ENCODE measurements around the gene ADCY4.
"Not testable (repeated sequence)": the region's sequence is repeated elsewhere in the genome, so short reads cannot be mapped to it uniquely, and the experiment has no call there.

ADCY4 gene

DNA sequence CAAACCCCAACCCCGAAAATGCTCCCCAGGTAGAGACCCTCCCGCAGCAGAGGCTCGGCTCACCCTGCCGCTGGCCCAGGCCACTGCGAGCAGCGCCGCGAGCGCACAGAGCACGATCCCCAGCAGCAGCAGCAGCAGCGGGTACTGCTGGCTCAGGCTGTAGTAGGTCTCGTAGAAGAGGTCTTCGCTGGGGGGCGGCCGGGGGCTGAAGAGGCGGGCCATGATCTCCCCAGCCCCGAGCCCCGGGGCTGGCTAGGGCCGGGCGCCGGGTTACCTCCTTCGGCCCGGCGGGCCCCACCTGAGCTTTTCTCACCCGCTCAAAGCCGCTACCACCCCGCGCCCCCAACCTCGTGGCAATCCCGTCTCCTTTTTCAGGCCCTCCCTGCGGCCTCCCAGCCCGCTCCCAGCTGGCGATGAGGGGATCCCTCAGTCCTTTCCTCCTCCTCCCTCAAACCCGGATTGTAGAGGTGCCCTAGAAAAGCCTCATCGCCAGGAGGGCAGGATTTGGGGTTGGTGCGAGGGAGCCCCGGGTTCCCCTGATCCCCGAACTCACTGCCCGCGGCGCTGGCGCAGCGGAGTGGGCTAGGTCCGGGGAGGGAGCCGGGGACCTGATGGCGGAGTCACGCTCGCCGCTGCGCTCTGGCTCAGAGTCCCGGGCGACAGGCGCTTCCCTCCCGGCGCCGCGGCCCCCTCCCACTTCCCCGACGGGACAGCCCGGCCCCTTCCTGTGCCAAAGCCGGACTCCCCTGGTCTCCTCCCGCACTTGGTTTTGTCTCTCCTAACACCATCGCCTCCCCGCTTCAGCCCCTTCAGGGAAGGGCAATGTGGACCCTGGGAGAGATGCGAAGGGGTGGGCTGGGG is at the start of gene ADCY4:
Gene ADCY4 (minus strand): TSS at position 641 of the 861 bp plus-strand sequence. CDS start 419 bp downstream, at position 222.
- DNase-seq, result no peak

DNA sequence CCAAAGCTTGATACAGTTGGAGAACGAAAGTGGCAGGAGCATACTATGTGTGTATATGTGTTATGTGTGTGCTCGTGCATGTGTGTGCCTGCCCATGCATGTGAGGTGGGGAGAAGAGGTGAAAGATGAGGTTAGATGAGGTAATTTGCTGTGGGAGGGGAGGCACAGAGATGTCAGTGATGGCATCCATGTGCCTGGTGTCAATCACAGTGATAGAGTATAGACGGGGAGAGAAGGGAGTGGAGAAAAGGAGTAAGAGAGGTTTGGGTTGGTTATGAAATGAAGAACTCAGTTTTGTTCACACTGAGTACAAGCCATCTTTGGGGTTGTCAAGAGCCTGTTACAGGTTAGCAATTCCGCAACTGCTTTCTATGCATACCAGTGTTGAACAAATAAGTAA is 49.3 kb upstream of the ADCY4 start:
- DNase-seq, result no peak

DNA sequence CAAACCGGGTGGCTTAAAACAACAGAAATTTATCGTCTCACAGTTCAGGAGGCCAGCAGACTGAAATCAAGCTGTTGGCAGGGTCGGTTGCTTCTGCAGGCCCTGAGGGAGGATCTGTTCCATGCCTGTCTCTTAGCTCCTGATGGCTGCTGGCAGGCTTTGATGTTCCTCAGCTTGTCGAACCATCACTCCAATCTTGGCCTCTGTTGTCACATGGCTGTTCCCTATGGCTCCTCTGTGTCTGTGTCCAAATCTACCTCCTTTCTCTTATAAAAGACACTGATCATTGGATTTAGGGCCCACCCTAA is 47.1 kb upstream of the ADCY4 start:
- DNase-seq, result no peak

DNA sequence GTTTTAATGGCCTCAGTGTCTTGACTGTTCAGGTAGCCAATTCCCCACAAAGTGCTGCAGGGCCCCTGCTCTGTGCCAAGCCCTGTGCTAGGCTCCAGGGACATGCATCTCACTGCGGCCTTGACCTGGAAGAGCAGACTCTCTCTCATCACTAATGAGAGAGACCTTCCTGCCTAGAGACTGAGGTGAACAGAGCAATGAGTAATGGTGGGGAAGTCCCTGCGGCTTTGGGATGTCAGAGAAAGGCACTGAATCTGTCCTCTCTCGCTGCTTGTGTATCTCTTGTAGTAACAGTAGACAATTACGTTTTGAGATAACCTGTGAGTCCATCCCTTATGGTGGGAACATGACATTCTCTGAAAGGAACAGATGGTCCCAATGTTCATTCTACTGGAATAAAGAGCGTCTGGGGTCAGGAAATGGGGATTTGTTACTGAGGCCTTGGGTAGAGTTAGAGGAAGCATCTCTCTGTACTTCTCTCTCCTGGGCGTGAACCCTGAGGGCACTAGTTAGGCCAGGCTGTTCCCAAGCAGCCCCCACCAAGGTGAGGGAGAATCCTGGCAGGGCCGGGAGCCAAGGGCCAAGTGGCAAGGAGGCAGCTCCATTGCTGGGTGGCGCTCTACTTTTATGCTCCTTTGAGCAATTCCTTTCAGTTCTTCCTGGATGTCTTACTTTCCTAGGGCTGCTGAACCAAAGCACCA is 46.6 kb upstream of the ADCY4 start:
- no peak for DNase-seq

DNA sequence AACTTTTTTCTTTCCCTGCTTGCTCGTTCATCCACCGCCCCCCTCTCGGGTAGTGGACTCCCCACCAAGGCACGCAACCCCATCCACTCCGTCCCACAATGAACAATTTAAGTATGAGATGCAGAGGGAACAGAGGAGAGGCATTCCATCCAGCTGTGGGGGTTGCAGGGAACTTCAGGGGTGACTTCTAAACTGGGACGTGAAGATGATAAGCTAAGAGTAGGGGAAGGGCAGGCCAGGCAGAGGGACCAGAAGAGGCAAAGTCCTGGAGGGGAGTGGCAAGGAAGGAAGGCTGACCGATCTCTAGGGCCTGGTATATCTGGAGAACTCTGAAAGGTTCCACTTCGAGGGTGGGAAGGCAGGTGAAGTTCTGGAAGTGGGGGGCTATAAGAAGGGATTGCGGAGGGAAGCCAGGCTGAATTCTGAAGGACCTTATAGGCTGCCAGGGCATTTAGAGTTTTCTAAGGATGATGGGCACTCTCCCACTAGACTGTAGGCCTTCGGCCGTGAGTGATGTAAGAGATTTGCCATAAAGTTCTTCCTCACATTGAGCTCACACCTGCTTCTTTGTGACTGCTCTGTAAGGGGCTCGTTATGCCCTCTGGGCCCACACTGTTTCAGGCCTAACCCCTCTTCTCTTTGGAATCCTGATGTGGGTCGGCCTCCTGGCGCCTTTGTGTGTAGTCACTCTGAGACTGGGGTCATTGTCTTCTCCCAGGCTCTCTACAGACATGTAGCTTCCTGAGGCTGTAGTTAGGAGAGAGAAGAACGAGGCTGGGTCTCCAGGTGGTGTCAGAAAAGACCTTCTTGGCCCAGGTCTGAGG is 45.2 kb upstream of the ADCY4 start:
- DNase-seq, result no peak

DNA sequence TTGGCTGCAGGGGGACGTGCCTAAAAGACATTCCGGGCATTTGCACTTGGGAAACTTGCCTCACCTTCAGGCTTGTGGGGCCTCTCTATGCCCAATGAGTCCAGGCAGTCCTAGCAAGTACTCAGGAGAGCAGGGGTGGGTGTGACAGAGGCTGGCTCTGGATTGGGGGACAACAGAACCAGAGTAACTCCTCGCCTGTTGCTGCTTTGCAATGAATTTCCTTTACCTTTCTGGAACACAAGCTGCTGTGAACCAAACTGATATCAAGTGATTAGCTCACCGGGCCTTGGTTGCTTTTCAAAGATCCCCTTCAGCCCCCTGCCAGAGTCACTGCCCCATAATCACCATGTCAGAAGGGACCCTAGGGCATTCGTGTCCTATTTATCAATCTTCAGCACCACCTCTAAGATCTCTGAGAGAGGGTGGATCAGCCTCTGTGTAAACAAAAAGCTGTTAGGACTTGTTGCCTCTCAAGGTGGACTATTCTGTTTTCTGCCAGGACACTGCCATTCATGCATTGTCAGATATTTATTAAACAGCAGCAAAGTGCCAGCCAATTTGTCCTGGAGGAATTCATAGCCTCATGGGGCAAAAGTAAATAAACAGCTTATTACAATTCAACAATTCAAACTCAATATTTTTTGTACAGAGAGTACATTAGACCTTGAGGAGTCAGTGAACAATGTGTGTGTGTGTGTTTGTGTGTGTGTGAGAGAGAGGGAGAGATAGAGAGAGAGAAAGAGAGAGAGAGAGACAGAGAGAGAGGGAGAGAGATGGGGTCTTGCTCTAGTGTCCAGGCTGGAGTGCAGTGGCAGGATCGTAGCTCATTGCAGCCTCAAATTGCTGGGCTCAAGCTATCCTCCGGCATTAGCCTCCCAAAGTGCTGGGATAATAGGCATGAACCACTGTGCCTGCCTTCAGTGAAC is 44.4 kb upstream of the ADCY4 start:
- DNase-seq, result no peak

DNA sequence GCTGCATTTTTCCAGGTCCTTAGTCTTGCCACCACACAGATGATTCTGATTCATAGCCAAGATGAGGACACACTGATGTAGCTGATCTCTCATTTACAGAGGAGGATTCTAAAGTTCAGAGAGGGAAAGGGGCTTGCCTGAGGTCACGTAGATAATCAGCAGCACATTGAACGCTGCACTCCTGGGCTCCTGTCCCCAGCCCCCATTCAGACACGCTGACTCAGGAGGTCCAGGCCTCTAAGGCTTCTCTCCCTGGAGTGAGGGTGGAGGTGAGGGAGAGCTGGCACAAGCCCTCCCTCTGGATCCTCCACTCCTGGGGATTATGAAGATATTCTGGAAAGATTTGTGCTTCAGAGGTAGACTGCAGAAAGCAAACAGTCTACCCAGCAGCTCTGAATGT is 43.5 kb upstream of the ADCY4 start:
- DNase-seq, result no peak

DNA sequence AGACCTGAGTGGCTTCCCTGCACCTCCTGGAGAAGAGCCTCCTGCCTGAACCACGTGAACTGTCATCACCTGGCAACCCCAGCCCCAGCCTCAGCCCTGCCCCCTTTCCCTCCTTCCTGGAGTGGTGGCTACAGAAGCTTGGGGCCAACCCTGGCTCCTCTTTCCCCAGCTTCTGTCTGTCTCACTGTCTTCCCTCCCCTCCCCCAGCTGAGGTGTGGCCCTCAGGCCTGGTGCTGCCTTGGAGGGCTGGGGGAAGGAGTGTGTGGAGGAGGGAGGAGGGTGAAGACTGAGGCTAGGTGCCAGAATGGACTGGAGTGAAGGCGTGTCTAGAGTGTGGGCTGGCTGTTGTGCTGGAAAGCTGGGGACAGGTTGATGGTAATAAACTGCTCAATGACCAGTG is 42.8 kb upstream of the ADCY4 start:
- DNase-seq, result no peak

DNA sequence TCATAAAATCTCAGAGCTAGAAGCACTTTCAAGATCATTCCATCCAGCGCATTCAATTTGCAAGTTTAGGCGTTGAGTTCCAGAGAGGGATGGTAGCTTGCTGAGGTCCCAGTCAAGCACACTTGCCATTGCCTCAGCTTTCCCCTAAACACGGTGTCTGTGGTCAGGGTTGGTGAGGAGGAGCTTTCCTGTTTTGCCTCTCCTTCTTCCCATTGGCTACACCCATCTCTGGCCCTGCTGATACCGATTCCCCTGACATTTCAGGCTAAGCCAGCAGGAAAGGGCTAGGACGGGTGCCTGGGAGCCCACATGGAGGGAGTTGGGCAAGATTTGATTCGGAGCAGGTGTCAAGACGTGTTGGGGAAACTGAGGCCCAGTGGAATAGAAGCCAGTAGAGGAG is 42.3 kb upstream of the ADCY4 start:
- DNase-seq, result no peak

DNA sequence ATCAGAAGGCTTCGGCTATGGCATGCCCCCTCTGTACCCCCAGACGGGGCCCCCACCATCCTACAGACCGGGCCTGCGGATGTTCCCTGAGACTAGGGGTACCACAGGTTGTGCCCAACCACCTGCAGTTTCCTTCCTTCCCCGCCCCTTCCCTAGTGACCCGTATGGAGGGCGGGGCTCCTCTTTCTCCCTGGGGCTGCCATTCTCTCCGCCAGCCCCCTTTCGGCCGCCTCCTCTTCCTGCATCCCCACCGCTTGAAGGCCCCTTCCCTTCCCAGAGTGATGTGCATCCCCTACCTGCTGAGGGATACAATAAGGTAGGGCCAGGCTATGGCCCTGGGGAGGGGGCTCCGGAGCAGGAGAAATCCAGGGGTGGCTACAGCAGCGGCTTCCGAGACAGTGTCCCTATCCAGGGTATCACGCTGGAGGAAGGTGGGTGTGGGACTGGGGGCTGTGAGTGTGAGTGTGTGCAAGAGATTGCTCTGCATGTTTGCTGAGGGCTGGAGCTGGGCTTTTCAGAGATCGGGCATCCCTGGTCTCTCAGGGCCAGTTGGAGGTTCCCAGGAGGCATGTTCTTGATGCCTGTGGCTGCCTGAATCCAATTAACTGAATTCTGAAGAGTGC is 41.7 kb upstream of the ADCY4 start:
- no peak for DNase-seq

DNA sequence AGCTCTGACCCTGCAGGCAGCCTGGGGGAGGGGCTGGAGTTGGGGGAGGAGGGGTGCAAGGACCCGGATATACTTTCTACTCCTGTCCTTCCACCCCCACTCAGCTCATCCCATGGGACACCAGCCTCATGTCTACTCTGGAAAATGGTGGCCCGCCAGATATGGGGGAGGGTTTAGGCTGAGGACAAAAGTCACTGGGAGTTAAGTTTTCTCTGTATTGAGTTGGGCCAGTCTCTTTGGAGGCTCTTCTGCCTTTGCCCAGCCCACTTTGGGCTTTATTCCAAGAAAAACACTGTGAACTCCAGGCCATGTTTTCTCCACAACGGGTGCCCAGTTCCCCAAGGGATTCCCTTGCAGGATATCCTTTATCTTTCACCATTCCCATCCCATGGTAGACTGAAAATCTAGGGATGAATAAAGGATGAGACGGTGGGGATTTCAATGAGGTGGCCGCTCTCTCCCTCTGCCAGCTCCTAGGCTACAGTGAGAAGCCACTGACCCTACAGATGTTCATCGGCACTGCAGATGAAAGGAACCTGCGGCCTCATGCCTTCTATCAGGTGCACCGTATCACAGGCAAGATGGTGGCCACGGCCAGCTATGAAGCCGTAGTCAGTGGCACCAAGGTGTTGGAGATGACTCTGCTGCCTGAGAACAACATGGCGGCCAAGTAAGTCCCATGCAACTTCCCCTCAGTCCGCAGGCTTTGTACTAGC is 38.0 kb upstream of the ADCY4 start:
- DNase-seq, result no peak

DNA sequence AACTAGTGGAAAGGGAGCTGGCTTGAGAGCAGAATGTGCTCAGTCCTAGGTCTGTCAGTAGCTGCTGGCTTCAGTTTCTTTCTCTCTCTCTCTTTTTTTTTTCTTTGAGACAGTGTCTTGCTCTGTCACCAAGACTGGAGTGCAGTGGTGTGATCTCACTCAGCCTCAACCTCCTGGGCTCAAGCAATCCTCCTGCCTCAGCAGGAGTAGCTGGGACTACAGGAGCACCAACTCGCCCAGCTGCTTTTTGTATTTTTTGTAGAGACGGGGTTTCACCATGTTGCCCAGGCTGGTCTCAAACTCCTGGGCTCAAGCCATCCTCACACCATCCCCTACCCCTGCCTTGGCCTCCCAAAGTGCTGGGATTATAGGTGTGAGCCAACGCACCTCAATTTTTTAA is 36.7 kb upstream of the ADCY4 start:
- not testable (repeated sequence) for DNase-seq

DNA sequence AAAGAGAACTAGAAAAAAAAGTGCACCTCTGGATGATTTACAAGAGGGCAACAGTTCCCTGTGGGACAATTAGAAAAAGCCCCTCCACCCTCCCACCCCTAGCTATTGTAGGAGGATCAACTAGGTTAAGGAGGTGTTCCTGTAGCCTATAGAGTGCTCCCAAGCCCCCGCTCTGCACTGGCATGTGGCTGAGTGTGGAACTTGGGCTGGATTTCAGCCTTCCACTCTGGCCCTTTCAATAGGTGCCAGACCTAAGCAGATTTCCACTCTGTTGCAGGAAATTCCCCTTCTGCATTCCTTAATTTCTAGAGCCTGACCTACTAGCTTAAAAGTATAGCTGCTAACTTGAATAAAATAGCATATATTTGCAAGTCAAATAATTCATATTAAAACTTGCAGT is 35.9 kb upstream of the ADCY4 start:
- no peak for DNase-seq

DNA sequence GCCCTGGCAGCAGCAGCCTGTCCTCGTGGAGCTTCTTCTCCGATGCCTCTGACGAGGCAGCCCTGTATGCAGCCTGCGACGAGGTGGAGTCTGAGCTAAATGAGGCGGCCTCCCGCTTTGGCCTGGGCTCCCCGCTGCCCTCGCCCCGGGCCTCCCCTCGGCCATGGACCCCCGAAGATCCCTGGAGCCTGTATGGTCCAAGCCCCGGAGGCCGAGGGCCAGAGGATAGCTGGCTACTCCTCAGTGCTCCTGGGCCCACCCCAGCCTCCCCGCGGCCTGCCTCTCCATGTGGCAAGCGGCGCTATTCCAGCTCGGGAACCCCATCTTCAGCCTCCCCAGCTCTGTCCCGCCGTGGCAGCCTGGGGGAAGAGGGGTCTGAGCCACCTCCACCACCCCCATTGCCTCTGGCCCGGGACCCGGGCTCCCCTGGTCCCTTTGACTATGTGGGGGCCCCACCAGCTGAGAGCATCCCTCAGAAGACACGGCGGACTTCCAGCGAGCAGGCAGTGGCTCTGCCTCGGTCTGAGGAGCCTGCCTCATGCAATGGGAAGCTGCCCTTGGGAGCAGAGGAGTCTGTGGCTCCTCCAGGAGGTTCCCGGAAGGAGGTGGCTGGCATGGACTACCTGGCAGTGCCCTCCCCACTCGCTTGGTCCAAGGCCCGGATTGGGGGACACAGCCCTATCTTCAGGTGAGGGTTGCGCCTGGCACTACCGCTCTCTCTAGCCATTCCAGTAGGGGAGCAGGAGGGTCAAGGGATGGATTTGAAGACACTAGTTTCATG is 35.2 kb upstream of the ADCY4 start:
- DNase-seq, result no peak

DNA sequence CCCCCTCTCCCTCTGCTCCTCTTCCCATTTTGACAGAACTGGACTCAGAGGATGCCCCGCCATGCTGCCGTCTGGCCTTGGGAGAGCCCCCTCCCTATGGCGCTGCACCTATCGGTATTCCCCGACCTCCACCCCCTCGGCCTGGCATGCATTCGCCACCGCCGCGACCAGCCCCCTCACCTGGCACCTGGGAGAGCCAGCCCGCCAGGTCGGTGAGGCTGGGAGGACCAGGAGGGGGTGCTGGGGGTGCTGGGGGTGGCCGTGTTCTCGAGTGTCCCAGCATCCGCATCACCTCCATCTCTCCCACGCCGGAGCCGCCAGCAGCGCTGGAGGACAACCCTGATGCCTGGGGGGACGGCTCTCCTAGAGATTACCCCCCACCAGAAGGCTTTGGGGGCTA is 34.6 kb upstream of the ADCY4 start:
- DNase-seq, result no peak

DNA sequence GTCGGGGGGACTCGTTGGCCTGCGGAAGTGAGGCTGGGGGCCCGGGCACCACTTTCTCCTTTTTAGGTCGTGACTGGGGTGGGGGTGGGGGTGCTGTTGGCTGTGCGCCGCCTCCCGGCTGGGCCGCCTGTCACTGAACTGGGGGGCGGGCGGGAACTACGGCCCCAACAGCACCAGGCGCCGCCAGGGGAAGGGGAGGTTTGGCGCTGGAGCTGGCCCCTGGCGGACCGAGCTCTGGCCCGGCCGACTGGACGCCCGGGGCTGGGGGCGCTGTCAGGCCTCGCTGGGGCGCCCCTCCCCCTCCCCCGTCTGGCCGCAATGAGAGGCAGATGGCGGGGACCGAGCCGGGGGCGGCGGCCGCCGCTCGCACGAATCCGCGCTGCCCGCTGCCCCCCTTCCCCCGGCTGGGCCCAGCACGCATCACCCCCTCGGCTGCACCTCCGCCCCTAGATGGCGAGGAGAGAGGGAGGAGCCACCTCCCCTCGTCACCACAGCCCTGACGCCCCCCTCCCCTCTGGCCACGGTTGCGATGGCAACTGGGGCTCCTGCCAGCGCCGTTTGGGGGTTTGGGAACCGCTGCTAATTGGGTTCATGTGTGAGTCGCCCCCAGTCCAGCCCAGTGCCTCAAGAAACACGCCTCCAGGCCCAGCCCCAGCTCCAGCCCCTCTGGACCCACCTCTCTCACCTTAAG is 33.8 kb upstream of the ADCY4 start:
- no peak for DNase-seq

DNA sequence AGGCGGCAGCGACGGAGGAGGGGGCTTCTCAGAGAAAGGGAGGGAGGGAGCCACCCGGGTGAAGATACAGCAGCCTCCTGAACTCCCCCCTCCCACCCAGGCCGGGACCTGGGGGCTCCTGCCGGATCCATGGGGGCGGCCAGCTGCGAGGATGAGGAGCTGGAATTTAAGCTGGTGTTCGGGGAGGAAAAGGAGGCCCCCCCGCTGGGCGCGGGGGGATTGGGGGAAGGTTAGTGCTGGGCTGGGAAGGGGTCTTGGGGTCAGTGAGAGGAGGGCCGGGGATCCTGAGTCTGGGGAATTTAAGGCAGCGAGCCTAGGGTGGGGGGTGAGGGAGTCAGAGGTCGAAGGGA is 33.3 kb upstream of the ADCY4 start:
- DNase-seq, result no peak

DNA sequence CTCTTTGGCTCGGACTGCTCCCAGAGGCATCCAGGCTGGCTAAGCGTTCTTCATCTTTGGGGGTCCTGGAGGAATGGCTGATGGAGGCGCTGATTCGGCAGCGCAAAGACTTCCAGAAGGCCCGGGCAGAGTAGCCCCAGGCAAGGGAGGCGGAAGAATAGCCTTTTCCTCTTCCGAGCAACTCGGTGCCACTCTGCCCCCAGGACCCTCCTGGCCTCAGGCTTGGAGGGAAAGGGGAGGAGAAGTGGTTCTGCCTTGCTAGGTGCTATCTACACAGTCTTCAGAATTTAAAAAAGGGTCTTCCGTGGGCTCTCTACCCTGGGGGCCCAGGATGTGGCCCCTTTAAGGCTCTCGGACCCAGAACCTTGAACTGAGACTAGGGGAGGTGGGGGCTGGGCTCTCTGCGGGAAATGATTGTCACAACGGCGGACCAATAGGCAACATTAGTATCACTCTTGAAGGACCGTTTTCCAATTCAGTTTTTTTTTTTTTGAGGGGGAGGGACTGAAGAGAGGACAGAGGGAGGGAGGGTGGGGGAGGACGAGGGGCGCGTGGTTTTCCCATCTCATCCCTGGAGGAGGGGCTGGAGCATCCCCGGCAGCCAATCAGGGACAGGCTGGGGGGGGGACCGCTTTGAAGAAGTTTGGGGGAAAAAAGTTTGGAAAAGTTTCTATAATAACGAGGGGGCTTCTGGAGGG is 32.8 kb upstream of the ADCY4 start, which contains the start of gene NFATC4:
Gene NFATC4 (plus strand): TSS at position 671 of the 698 bp plus-strand sequence. CDS start 157 bp downstream, outside the sequence.
- DNase-seq, result no peak
